ENCODE data around the gene TMEM247.

Gene TMEM247

DNA sequence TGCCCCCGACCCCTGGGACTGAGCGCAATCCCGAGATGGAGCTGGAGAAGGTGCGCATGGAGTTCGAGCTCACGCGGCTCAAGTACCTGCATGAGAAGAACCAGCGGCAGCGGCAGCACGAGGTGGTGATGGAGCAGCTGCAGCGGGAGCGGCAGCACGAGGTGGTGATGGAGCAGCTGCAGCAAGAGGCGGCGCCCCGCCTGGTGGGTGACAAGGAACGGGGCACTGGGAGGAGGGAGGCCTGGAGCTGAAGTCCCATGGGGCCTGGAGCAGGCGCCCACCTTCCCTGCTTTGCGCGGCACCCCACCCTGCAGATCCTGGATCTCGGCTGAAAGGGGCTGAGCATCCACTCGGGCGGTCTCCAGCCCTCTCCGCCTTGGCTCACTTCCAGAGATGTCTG, 1.2 kb downstream of the TMEM247 start:
- H4K20me1 ChIP-seq (ENCODE audit: insufficient read depth, low read length) = no peaks in the 10 kb centered on the region
- peaks cover 38% of the 10 kb centered on the region for H3K27me3 ChIP-seq (replicated peaks; ENCODE audit: insufficient read depth, low read length)
- no peaks in the 10 kb centered on the region for H3K9me3 ChIP-seq (replicated peaks; ENCODE audit: insufficient read depth, low read length)
- 0 out of 2 replicates have a peak, but pooled peaks cover 6% of the 10 kb centered on the region for H3K4me1 ChIP-seq (ENCODE audit: low read length)
- TF ChIP-seq EZH2 (optimal IDR thresholded peaks at IDR 0.05; ENCODE audit: low read depth, low read length) (no peak), EZH2phosphoT487 (IDR thresholded peaks at IDR 0.05; ENCODE audit: low read length) (no peak)
- TF ChIP-seq, protein P1, sequence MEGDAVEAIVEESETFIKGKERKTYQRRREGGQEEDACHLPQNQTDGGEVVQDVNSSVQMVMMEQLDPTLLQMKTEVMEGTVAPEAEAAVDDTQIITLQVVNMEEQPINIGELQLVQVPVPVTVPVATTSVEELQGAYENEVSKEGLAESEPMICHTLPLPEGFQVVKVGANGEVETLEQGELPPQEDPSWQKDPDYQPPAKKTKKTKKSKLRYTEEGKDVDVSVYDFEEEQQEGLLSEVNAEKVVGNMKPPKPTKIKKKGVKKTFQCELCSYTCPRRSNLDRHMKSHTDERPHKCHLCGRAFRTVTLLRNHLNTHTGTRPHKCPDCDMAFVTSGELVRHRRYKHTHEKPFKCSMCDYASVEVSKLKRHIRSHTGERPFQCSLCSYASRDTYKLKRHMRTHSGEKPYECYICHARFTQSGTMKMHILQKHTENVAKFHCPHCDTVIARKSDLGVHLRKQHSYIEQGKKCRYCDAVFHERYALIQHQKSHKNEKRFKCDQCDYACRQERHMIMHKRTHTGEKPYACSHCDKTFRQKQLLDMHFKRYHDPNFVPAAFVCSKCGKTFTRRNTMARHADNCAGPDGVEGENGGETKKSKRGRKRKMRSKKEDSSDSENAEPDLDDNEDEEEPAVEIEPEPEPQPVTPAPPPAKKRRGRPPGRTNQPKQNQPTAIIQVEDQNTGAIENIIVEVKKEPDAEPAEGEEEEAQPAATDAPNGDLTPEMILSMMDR (IDR thresholded peaks at IDR 0.05; ENCODE audit: low read length) = no peak
- H3K36me3 ChIP-seq (replicated peaks; ENCODE audit: insufficient read depth, low read length) = no peaks in the 10 kb centered on the region
- no peak overlapping the region for H3K9ac ChIP-seq (ENCODE audit: low read length)
- no peaks in the 10 kb centered on the region for H3K9me2 ChIP-seq (replicated peaks; ENCODE audit: insufficient read depth, low read length)
- H3K27ac ChIP-seq (ENCODE audit: low read length) = no peak overlapping the region
- no peaks in the 10 kb centered on the region for H3K79me2 ChIP-seq (ENCODE audit: low read length)
- H3K4me3 ChIP-seq (ENCODE audit: low read length) = no peak overlapping the region
- no peak for DNase-seq
- no peaks in the 10 kb centered on the region for H3F3A ChIP-seq (ENCODE audit: insufficient read depth, low read length)
- no peak overlapping the region for H2AFZ ChIP-seq (ENCODE audit: low read length)
- no peak overlapping the region for H3K4me2 ChIP-seq (ENCODE audit: low read depth, low read length)

DNA sequence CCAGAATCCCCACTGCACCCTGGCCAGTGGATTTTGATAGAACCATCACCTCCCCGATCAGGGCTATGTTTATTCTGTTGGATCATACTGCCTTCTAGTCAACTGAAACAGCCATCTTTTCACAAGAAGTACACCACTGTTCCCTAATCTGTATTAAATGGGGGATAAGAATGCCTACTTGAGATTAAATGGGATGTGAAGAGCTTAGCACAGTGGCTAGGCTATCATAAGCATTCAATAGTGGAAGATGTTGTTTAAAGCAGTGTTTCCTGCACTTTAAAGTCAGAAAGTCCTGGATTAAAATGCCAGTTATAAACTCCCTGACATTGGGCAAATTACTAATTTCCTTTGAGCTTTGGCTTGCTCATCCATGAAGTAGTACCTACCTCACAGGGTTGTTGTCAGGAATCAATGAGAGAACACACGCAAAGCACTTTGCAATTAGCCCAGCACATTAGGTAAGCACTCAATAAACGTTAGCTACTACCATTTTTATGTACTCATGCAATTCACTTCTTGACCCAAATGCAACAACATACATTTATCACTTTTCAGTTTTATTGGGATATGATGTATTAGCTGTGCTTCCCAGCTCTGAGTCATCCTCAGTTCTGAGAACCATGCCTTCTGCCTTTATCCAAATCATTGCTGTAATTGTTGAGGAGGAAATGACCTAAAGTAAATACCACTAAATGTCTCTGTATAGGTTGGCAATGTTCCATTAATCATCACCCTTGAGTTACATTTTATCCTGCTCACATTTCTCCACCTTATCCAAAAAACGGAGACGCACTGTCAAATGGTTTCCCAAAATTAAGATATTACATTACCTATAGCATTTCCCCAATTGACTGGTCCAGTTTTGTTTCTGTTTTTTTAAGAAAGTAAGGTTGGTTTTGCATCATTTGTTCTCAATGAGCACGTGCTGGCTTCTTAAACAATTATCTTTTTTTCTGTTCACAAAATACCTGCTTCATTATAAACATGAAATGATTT, 2.1 kb downstream of the TMEM247 start:
- Histone ChIP-seq H2AFZ (ENCODE audit: low read length) (no peak overlapping the region), H3K4me3 (ENCODE audit: low read length) (no peak overlapping the region), H3K9ac (ENCODE audit: low read length) (no peak overlapping the region), H3K79me2 (ENCODE audit: low read length) (no peaks in the 10 kb centered on the region), H3F3A (ENCODE audit: insufficient read depth, low read length) (no peaks in the 10 kb centered on the region), H3K36me3 (replicated peaks; ENCODE audit: insufficient read depth, low read length) (no peaks in the 10 kb centered on the region), H4K20me1 (ENCODE audit: insufficient read depth, low read length) (no peaks in the 10 kb centered on the region), H3K9me2 (replicated peaks; ENCODE audit: insufficient read depth, low read length) (no peaks in the 10 kb centered on the region), H3K9me3 (replicated peaks; ENCODE audit: insufficient read depth, low read length) (no peaks in the 10 kb centered on the region), H3K4me2 (ENCODE audit: low read depth, low read length) (no peak overlapping the region), H3K27me3 (replicated peaks; ENCODE audit: insufficient read depth, low read length) (peaks cover 42% of the 10 kb centered on the region), H3K27ac (ENCODE audit: low read length) (no peak overlapping the region), H3K4me1 (ENCODE audit: low read length) (0 out of 2 replicates have a peak, but pooled peaks cover 6% of the 10 kb centered on the region)
- DNase-seq = no peak
- TF ChIP-seq EZH2 (optimal IDR thresholded peaks at IDR 0.05; ENCODE audit: low read depth, low read length) = no peak

DNA sequence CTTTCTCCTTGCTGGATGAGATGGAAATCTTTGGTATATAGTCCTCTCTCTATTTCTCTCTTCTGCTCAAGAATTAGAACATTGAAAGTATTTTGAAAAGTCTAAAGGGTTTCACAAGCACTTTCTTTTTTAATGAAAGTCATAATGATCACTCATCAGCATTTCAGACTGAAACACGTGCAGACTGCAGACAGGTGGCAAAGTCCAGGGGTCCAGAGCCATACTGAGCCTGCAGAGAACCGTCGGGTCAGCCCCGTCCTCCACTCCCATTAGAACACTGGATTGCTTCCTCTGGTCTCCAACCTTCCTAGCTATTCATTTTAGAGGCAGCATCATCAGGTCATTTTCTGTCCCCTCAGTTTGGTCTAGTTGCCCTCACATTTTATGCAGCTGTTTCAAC, 3.1 kb downstream of the TMEM247 start:
- DNase-seq = no peak
- H3K4me2 ChIP-seq (ENCODE audit: low read depth, low read length) = no peak overlapping the region

More for the DNA sequence above, 3.1 kb downstream of the TMEM247 start:
- H3K79me2 ChIP-seq (ENCODE audit: low read length) = no peaks in the 10 kb centered on the region
- no peak overlapping the region for H3K9ac ChIP-seq (ENCODE audit: low read length)
- H3K36me3 ChIP-seq (replicated peaks; ENCODE audit: insufficient read depth, low read length) = no peaks in the 10 kb centered on the region
- no peaks in the 10 kb centered on the region for H3F3A ChIP-seq (ENCODE audit: insufficient read depth, low read length)
- H3K9me2 ChIP-seq (replicated peaks; ENCODE audit: insufficient read depth, low read length) = no peaks in the 10 kb centered on the region
- H4K20me1 ChIP-seq (ENCODE audit: insufficient read depth, low read length) = no peaks in the 10 kb centered on the region
- H2AFZ ChIP-seq (ENCODE audit: low read length) = no peak overlapping the region
- H3K27ac ChIP-seq (ENCODE audit: low read length) = no peak overlapping the region
- TF ChIP-seq, protein P1 (IDR thresholded peaks at IDR 0.05; ENCODE audit: low read length) = no peak
- TF ChIP-seq EZH2 (optimal IDR thresholded peaks at IDR 0.05; ENCODE audit: low read depth, low read length) (no peak), EZH2phosphoT487 (IDR thresholded peaks at IDR 0.05; ENCODE audit: low read length) (no peak)
- peaks cover 45% of the 10 kb centered on the region for H3K27me3 ChIP-seq (replicated peaks; ENCODE audit: insufficient read depth, low read length)
- no peaks in the 10 kb centered on the region for H3K9me3 ChIP-seq (replicated peaks; ENCODE audit: insufficient read depth, low read length)
- H3K4me1 ChIP-seq (ENCODE audit: low read length) = 0 out of 2 replicates have a peak, but pooled peaks cover 6% of the 10 kb centered on the region
- H3K4me3 ChIP-seq (ENCODE audit: low read length) = no peak overlapping the region
